ENCODE data around the gene POMGNT1.

GRCh38 chr1:46181343-46182260 lies 16.6 kb downstream of the POMGNT1 start:
- TF ChIP-seq, protein P1, sequence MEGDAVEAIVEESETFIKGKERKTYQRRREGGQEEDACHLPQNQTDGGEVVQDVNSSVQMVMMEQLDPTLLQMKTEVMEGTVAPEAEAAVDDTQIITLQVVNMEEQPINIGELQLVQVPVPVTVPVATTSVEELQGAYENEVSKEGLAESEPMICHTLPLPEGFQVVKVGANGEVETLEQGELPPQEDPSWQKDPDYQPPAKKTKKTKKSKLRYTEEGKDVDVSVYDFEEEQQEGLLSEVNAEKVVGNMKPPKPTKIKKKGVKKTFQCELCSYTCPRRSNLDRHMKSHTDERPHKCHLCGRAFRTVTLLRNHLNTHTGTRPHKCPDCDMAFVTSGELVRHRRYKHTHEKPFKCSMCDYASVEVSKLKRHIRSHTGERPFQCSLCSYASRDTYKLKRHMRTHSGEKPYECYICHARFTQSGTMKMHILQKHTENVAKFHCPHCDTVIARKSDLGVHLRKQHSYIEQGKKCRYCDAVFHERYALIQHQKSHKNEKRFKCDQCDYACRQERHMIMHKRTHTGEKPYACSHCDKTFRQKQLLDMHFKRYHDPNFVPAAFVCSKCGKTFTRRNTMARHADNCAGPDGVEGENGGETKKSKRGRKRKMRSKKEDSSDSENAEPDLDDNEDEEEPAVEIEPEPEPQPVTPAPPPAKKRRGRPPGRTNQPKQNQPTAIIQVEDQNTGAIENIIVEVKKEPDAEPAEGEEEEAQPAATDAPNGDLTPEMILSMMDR (IDR thresholded peaks at IDR 0.05; ENCODE audit: low read length): no peak
- no peak for TF ChIP-seq EZH2 (IDR thresholded peaks at IDR 0.05; ENCODE audit: borderline replicate concordance, low read length)
